ENCODE results near the gene CEP20.
"Not testable (repeated sequence)": the region's sequence is repeated elsewhere in the genome, so short reads cannot be mapped to it uniquely, and the experiment has no call there.

CEP20 gene

GRCh38 chr16:15854906-15855703 is 33.3 kb downstream of the CEP20 start:
- DNase-seq (ENCODE audit: insufficient read length, low spot score) (no peak), FAIRE-seq (no peak)
- no peak for TF ChIP-seq CTCF (IDR thresholded peaks at IDR 0.05; ENCODE audit: insufficient read depth, missing control alignments)

- FAIRE-seq (no peak), DNase-seq (ENCODE audit: insufficient read length, low spot score) (no peak)
- no peak for TF ChIP-seq CTCF (IDR thresholded peaks at IDR 0.05; ENCODE audit: insufficient read depth, missing control alignments)
Observed at GRCh38 chr16:15854061-15854460, 34.3 kb downstream of the CEP20 start.

GRCh38 chr16:15853021-15853420 is 35.4 kb downstream of the CEP20 start:
- no peak for FAIRE-seq
- TF ChIP-seq CTCF (IDR thresholded peaks at IDR 0.05; ENCODE audit: insufficient read depth, missing control alignments) = no peak
- no peak for DNase-seq (ENCODE audit: insufficient read length, low spot score)

- DNase-seq (ENCODE audit: insufficient read length, low spot score); FAIRE-seq: not testable (repeated sequence)
Observed at GRCh38 chr16:15850555-15850954, 37.8 kb downstream of the CEP20 start.

- no peak for DNase-seq (ENCODE audit: insufficient read length, low spot score)
- no peak for FAIRE-seq
- no peak for TF ChIP-seq CTCF (IDR thresholded peaks at IDR 0.05; ENCODE audit: insufficient read depth, missing control alignments)
Observed at GRCh38 chr16:15849209-15849981, 39.0 kb downstream of the CEP20 start.

- TF ChIP-seq CTCF (IDR thresholded peaks at IDR 0.05; ENCODE audit: insufficient read depth, missing control alignments) = no peak
- no peak for DNase-seq (ENCODE audit: insufficient read length, low spot score)
- no peak for FAIRE-seq
Observed at GRCh38 chr16:15847611-15848175, 40.7 kb downstream of the CEP20 start.

- DNase-seq (ENCODE audit: insufficient read length, low spot score) = no peak
- TF ChIP-seq CTCF (IDR thresholded peaks at IDR 0.05; ENCODE audit: insufficient read depth, missing control alignments) = no peak
- FAIRE-seq = no peak
Observed at GRCh38 chr16:15846510-15846909, 41.9 kb downstream of the CEP20 start.

Measured in D721Med (cell line).